Measurements from ENCODE around the gene SPDEF. TPM values are rescaled to one million over a fixed set of nuclear protein-coding genes. Genes with fewer than 3 reads are reported as not detected.
A peak's percentile ranks its signal among the peaks of the same experiment; 100 is the strongest.

The SPDEF gene
- total and polyA plus RNA-seq, 2 of the 13 experiments (the other 11 are each of a cell fraction or from before 2014, with no cell fraction given) = not detected

DNA sequence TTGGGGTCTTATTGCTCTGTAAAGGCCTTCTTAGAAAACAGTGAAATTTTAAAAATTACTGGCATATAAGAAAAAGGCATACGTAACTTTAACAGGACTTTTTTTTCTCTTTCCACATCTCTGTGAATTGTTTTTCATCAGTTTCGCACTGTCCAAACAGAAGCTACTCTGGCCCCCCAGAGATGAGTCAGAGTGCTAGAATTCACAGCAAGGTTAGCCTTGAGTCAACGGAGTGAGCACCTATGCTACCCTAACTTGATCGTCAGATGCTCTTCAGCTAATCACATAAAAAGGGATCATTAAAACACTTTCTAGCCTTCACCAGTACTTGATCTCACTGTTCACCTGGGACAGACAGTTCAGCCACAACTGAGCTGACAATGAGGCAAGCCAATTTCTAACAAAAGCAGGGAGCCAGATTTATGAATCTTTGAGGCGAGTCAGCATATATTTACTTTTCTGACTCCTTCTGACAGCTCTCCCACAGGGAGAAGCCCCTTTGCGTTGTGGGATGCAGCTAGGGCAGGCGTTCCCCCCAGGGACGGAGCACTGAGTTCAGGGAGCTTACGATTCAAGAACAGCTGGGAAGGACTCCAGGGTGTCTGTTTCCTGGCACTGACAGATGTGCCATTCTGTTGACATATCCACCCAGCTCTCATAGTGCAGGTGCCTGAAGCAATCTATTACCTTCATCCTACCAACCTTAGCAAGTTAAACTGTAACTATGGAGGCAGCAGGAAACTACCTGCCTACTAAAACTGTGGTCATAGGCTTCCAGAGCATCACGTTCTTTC lies 46.4 kb upstream of the SPDEF start (continued):
- TF ChIP-seq, protein P1, sequence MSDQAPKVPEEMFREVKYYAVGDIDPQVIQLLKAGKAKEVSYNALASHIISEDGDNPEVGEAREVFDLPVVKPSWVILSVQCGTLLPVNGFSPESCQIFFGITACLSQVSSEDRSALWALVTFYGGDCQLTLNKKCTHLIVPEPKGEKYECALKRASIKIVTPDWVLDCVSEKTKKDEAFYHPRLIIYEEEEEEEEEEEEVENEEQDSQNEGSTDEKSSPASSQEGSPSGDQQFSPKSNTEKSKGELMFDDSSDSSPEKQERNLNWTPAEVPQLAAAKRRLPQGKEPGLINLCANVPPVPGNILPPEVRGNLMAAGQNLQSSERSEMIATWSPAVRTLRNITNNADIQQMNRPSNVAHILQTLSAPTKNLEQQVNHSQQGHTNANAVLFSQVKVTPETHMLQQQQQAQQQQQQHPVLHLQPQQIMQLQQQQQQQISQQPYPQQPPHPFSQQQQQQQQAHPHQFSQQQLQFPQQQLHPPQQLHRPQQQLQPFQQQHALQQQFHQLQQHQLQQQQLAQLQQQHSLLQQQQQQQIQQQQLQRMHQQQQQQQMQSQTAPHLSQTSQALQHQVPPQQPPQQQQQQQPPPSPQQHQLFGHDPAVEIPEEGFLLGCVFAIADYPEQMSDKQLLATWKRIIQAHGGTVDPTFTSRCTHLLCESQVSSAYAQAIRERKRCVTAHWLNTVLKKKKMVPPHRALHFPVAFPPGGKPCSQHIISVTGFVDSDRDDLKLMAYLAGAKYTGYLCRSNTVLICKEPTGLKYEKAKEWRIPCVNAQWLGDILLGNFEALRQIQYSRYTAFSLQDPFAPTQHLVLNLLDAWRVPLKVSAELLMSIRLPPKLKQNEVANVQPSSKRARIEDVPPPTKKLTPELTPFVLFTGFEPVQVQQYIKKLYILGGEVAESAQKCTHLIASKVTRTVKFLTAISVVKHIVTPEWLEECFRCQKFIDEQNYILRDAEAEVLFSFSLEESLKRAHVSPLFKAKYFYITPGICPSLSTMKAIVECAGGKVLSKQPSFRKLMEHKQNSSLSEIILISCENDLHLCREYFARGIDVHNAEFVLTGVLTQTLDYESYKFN (CRISPR knock-in tag; conservative IDR thresholded peaks at IDR 0.05) = peak; percentile 58
- peak; percentile 59; the same call in 1 of the 2 replicates for TF ChIP-seq JUND (CRISPR knock-in tag; IDR thresholded peaks at IDR 0.05)
- TF ChIP-seq ZBTB1 (CRISPR knock-in tag; IDR thresholded peaks at IDR 0.05; ENCODE audit: borderline replicate concordance) = no peak
- TF ChIP-seq RFX3 (CRISPR knock-in tag; IDR thresholded peaks at IDR 0.05) = no peak
- TF ChIP-seq, protein P2, sequence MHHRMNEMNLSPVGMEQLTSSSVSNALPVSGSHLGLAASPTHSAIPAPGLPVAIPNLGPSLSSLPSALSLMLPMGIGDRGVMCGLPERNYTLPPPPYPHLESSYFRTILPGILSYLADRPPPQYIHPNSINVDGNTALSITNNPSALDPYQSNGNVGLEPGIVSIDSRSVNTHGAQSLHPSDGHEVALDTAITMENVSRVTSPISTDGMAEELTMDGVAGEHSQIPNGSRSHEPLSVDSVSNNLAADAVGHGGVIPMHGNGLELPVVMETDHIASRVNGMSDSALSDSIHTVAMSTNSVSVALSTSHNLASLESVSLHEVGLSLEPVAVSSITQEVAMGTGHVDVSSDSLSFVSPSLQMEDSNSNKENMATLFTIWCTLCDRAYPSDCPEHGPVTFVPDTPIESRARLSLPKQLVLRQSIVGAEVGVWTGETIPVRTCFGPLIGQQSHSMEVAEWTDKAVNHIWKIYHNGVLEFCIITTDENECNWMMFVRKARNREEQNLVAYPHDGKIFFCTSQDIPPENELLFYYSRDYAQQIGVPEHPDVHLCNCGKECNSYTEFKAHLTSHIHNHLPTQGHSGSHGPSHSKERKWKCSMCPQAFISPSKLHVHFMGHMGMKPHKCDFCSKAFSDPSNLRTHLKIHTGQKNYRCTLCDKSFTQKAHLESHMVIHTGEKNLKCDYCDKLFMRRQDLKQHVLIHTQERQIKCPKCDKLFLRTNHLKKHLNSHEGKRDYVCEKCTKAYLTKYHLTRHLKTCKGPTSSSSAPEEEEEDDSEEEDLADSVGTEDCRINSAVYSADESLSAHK (CRISPR knock-in tag; IDR thresholded peaks at IDR 0.05; ENCODE audit: borderline replicate concordance) = no peak
- no peak for TF ChIP-seq BRCA1 (CRISPR knock-in tag; IDR thresholded peaks at IDR 0.05)
- TF ChIP-seq ETV6 (CRISPR knock-in tag; conservative IDR thresholded peaks at IDR 0.05) = no peak
- TF ChIP-seq, protein P3, sequence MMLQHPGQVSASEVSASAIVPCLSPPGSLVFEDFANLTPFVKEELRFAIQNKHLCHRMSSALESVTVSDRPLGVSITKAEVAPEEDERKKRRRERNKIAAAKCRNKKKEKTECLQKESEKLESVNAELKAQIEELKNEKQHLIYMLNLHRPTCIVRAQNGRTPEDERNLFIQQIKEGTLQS (CRISPR knock-in tag; IDR thresholded peaks at IDR 0.05) = peak; percentile 81
- peak; percentile 39; the same call in 1 of the 2 replicates for TF ChIP-seq SOX5 (CRISPR knock-in tag; IDR thresholded peaks at IDR 0.05; ENCODE audit: borderline replicate concordance)
- TF ChIP-seq CREB1 (IDR thresholded peaks at IDR 0.05) = no peak
- TF ChIP-seq CREB1 (CRISPR knock-in tag; IDR thresholded peaks at IDR 0.05) = peak; percentile 47; the same call in 1 of the 2 replicates
- TF ChIP-seq ZEB1 (IDR thresholded peaks at IDR 0.05; ENCODE audit: insufficient replicate concordance, low read depth) = peak; percentile 46
- TF ChIP-seq RCOR2 (CRISPR knock-in tag; IDR thresholded peaks at IDR 0.05) = 0 out of 2 replicates have a peak, but pooled peaks have one; percentile 15
- no peak for TF ChIP-seq MIXL1 (CRISPR knock-in tag; IDR thresholded peaks at IDR 0.05)
- no peak for TF ChIP-seq ZBTB38 (CRISPR knock-in tag; IDR thresholded peaks at IDR 0.05)
- TF ChIP-seq KDM5B (CRISPR knock-in tag; IDR thresholded peaks at IDR 0.05; ENCODE audit: borderline replicate concordance) = no peak
- peak; percentile 63; the same call in 1 of the 2 replicates for TF ChIP-seq GATAD2A (CRISPR knock-in tag; IDR thresholded peaks at IDR 0.05)
- TF ChIP-seq, protein P4, sequence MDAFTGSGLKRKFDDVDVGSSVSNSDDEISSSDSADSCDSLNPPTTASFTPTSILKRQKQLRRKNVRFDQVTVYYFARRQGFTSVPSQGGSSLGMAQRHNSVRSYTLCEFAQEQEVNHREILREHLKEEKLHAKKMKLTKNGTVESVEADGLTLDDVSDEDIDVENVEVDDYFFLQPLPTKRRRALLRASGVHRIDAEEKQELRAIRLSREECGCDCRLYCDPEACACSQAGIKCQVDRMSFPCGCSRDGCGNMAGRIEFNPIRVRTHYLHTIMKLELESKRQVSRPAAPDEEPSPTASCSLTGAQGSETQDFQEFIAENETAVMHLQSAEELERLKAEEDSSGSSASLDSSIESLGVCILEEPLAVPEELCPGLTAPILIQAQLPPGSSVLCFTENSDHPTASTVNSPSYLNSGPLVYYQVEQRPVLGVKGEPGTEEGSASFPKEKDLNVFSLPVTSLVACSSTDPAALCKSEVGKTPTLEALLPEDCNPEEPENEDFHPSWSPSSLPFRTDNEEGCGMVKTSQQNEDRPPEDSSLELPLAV (CRISPR knock-in tag; conservative IDR thresholded peaks at IDR 0.05; ENCODE audit: low read depth) = no peak
- peak; percentile 65; the same call in 1 of the 2 replicates for TF ChIP-seq ZNF317 (CRISPR knock-in tag; IDR thresholded peaks at IDR 0.05)
- no peak for TF ChIP-seq HNRNPL (IDR thresholded peaks at IDR 0.05; ENCODE audit: low read depth, low read length)
- TF ChIP-seq ZNF34 (CRISPR knock-in tag; IDR thresholded peaks at IDR 0.05; ENCODE audit: borderline replicate concordance) = no peak

Measured in HepG2 (cell line).